ENCODE measurements around the gene FNDC3A. TPM values are rescaled to one million over a fixed set of nuclear protein-coding genes. Genes with fewer than 3 reads are reported as not detected.

FNDC3A gene
- total RNA-seq, 4 donors from 2014 or later, result 31.3 to 129 (median 69.9) TPM

DNA sequence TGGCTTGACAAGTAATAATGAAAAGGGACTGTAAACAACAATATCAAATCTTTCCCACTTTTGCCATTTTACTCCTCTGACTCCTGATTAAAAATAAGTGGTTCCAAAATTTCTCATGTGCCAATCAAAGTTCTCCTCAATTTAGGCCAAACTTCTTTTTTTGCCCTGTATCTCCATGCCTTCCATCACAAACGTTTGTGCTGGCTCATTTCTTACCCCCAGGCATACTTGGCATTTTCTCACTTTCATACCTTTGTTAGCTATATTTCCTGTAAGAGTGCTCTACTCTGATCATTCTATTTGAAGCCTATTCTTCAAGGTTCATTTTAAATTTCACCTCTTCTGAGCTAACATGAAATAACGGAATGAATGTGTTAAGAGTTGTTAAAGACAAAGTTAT lies 10.0 kb upstream of the FNDC3A start:
- no peak for TF ChIP-seq POLR2A (IDR thresholded peaks at IDR 0.05)
- TF ChIP-seq, protein P1, sequence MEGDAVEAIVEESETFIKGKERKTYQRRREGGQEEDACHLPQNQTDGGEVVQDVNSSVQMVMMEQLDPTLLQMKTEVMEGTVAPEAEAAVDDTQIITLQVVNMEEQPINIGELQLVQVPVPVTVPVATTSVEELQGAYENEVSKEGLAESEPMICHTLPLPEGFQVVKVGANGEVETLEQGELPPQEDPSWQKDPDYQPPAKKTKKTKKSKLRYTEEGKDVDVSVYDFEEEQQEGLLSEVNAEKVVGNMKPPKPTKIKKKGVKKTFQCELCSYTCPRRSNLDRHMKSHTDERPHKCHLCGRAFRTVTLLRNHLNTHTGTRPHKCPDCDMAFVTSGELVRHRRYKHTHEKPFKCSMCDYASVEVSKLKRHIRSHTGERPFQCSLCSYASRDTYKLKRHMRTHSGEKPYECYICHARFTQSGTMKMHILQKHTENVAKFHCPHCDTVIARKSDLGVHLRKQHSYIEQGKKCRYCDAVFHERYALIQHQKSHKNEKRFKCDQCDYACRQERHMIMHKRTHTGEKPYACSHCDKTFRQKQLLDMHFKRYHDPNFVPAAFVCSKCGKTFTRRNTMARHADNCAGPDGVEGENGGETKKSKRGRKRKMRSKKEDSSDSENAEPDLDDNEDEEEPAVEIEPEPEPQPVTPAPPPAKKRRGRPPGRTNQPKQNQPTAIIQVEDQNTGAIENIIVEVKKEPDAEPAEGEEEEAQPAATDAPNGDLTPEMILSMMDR (IDR thresholded peaks at IDR 0.05), result no peak
- no peak for DNase-seq

DNA sequence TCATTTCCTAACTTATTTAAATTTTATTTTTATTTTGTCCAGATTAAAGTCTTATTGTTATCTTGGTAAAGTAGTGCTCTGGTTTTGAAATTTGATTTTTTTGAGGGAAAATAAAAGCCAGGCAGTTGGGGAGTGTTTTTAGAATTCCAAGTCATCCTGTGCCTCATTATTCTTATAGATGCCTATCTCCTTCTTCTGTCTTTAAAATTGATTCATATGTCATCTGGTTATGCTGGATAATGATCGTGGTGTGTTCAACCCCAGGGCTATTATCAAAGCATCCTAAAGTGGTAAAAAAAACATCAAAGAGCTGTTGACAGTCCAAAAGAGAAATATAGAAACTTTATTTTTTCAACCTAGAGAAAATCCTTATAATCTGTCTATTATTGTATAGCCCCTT lies 6.0 kb upstream of the FNDC3A start:
- Histone ChIP-seq H3K4me3 (no peak overlapping the region), H3K9me3 (no peaks in the 10 kb centered on the region), H3K4me1 (no peaks in the 10 kb centered on the region), H3K27ac (no peak overlapping the region), H3K36me3 (no peaks in the 10 kb centered on the region), H3K27me3 (no peaks in the 10 kb centered on the region)
- DNase-seq, result no peak
- intact Hi-C loops (cut with DNase I; ENCODE audit: low total_unique reads), result no loop called here
- no peak for TF ChIP-seq POLR2A (IDR thresholded peaks at IDR 0.05)
- TF ChIP-seq, protein P1 (IDR thresholded peaks at IDR 0.05), result no peak

More for the DNA sequence above, 10.0 kb upstream of the FNDC3A start:
- intact Hi-C loops (cut with DNase I; ENCODE audit: low total_unique reads), result no loop called here
- Histone ChIP-seq H3K9me3 (no peaks in the 10 kb centered on the region), H3K27ac (no peak overlapping the region), H3K27me3 (no peaks in the 10 kb centered on the region), H3K36me3 (no peaks in the 10 kb centered on the region), H3K4me1 (no peaks in the 10 kb centered on the region), H3K4me3 (no peak overlapping the region)

DNA sequence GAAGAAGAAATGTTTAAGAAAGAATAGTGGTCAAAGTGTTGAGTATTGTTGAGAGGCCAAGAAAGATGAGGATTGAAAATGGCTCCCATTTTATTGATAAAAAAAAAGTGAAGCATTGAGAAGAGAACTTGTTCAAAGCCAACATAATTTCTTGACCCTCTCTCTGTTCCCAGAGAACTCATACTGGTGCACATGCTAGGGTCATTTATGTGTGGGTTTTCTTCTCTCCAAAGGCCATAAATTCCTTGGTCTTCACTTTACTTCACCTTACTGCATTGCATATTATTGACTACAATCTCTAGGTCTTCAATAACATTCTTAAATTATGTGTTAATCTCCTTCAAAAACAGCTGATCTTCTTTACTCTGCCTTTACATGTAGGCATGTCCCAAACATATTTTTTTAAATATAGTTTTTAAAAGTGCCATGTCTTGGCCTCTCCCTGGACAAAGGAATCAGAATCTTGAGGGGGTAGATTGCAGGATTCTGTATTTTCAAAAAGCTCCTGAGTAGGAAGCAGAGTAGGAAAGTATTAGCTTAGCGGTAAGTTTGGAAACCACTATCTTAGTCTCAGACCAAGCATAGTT lies 1.8 kb upstream of the FNDC3A start:
- Histone ChIP-seq H3K4me3 (no peak overlapping the region), H3K9me3 (no peaks in the 10 kb centered on the region), H3K36me3 (no peaks in the 10 kb centered on the region), H3K4me1 (no peaks in the 10 kb centered on the region), H3K27ac (no peak overlapping the region), H3K27me3 (no peaks in the 10 kb centered on the region)
- DNase-seq, result no peak
- intact Hi-C loops (cut with DNase I; ENCODE audit: low total_unique reads), result no loop called here
- TF ChIP-seq, protein P1 (IDR thresholded peaks at IDR 0.05), result no peak
- TF ChIP-seq POLR2A (IDR thresholded peaks at IDR 0.05), result no peak

DNA sequence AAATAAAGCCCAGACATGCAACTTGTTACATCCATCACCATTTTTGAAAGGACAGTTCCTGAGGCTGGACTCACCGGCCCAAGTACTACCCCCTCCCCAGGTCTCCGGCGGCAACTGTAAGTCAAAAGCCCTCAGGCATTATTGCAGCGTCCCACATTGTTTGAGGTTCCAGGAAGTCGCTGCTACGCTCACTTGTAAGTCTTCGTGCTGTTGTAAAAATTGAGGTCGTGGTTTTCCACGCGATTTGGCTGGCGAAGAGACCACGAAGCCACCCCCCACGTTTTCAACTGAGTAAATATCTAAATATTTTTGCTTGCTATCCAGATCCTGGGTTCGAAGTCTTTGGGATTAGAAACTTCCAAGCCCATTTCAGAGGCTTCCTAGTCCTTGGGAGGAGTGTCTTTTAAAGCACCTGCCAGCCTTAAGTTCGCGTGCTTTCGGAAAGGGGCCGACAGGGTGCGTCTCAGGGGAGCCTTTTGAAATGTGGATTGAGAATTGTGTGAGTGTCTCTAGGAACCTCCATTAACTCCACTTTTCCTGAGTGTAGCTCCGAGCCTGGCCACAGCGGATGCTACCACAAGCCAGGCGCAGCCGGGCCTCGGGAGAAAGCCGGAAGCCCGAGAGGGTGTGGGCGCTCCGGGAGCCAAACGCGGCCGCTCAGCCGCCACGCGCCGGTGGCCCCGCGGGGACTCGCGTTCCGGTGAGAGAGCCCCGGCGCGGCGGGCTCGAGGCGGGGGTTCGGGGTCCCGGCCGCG lies 434 bp upstream of the FNDC3A start:
- H3K36me3 ChIP-seq, result no peaks in the 10 kb centered on the region
- peak overlapping the region; percentile 64 to 81 for H3K4me3 ChIP-seq
- no peaks in the 10 kb centered on the region for H3K9me3 ChIP-seq
- H3K27ac ChIP-seq, result peak overlapping the region; percentile 99 to 100
- DNase-seq, result peak; percentile 49 to 75
- intact Hi-C loops (cut with DNase I; ENCODE audit: low total_unique reads), result no loop called here
- H3K4me1 ChIP-seq, result no peaks in the 10 kb centered on the region
- no peaks in the 10 kb centered on the region for H3K27me3 ChIP-seq
- peak; percentile 40 to 60 for TF ChIP-seq POLR2A (IDR thresholded peaks at IDR 0.05)
- TF ChIP-seq, protein P1 (IDR thresholded peaks at IDR 0.05), result peak in 2 of 4 experiments; percentile 11 to 12

DNA sequence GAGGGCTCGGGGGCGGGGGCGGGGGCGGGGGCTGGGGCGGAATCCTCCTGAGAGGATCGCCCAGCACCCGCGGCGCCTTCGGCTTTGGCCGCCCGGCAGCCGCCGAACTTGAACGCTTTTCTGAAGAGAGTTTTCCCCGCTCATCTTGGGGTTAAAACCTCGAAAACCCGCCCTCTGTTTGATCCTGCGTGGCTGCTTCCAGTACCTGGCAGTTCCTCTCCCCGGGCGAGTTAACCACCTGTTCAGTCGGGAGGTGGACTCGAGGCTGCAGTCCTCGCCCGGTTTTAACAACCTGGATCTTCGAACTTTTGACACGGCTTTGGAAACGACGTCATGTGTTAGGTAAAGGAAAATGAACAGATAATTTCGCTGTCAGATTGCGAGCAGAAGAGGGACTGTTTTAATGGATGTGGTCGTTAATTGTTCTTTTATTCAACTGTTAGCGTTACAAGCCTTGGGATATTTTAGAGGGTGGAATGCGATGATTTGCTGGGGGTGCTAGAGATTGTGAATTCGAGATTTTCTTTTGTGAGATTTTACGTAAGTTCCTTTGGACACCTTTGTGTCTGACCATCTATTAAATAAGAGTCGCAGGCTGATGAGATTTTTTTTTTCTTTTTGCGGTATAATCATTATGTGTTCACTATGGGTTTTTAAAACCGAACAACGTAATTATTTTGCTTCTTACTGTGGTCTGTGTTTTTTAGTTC lies 1.0 kb downstream of the FNDC3A start:
- no peak for TF ChIP-seq POLR2A (IDR thresholded peaks at IDR 0.05)
- TF ChIP-seq, protein P1 (IDR thresholded peaks at IDR 0.05), result no peak
- H3K9me3 ChIP-seq, result no peaks in the 10 kb centered on the region
- peak overlapping the region; percentile 99 to 100 for H3K27ac ChIP-seq
- no peaks in the 10 kb centered on the region for H3K27me3 ChIP-seq
- intact Hi-C loops (cut with DNase I; ENCODE audit: low total_unique reads), result no loop called here
- H3K4me3 ChIP-seq, result peak overlapping the region; percentile 64 to 81
- H3K4me1 ChIP-seq, result no peaks in the 10 kb centered on the region
- no peaks in the 10 kb centered on the region for H3K36me3 ChIP-seq
- no peak for DNase-seq
